Fibroblast of lung (primary cell): ENCODE measurements around the gene ATP13A2. TPM values are rescaled to one million over a fixed set of nuclear protein-coding genes. Genes with fewer than 3 reads are reported as not detected.
A peak's percentile ranks its signal among the peaks of the same experiment; 100 is the strongest.

Experiments used
- DNase-seq, 2 donors: peaks; one replicate each; pipeline versions ENCODE4 v3.0.0 to v3.0.0-alpha.2; 2010; ENCODE audit warnings: low read depth in 2 of 2
- H2AFZ ChIP-seq: 2 replicates; pipeline ENCODE4 v1.5.1; 2012; ENCODE audit warnings: low read length, control low read depth, inconsistent platforms
- H3K27ac ChIP-seq: 2 replicates; pipeline ENCODE4 v1.5.1; 2011; ENCODE audit warnings: low read length, control low read depth; ENCODE audit not compliant: insufficient read depth
- H3K27me3 ChIP-seq: 2 replicates; pipeline ENCODE4 v1.5.1; 2011; ENCODE audit warnings: mild to moderate bottlenecking, low read length; ENCODE audit not compliant: control insufficient read depth, insufficient read depth
- H3K36me3 ChIP-seq: 2 replicates; pipeline ENCODE4 v1.5.1; 2011; ENCODE audit warnings: low read length; ENCODE audit not compliant: control insufficient read depth, insufficient read depth
- H3K4me1 ChIP-seq: 2 replicates; pipeline ENCODE4 v1.5.1; 2011; ENCODE audit warnings: low read length; ENCODE audit not compliant: control insufficient read depth, insufficient read depth; ENCODE audit errors: extremely low read depth
- H3K4me2 ChIP-seq: 2 replicates; pipeline ENCODE4 v1.5.1; 2011; ENCODE audit warnings: low read length, control low read depth; ENCODE audit not compliant: insufficient read depth; ENCODE audit errors: extremely low read depth
- H3K4me3 ChIP-seq, 4 experiments: fragments of 200-600 bp in 1 of 4; sonication (generic) in 1 of 4; replicated peaks in 1 of 4; 2 replicates each; pipeline ENCODE4 v1.5.1; 2011 to 2016; ENCODE audit warnings: low read length in 4 of 4, low read depth in 3 of 4, mild to moderate bottlenecking in 3 of 4, control low read depth in 2 of 4, inconsistent platforms in 1 of 4, mixed read lengths in 1 of 4; ENCODE audit not compliant: insufficient read depth in 1 of 4; ENCODE audit errors: control extremely low read depth in 1 of 4
- H3K79me2 ChIP-seq: 2 replicates; pipeline ENCODE4 v1.5.1; 2012; ENCODE audit warnings: mild to moderate bottlenecking, low read length, inconsistent platforms; ENCODE audit not compliant: control insufficient read depth, insufficient read depth
- H3K9ac ChIP-seq: 2 replicates; pipeline ENCODE4 v1.5.1; 2011; ENCODE audit warnings: mild to moderate bottlenecking, low read length, control low read depth; ENCODE audit not compliant: insufficient read depth
- H3K9me3 ChIP-seq: 2 replicates; pipeline ENCODE4 v1.5.1; 2012; ENCODE audit warnings: low read depth, low read length; ENCODE audit not compliant: control insufficient read depth, insufficient read depth
- H4K20me1 ChIP-seq: 2 replicates; pipeline ENCODE4 v1.5.1; 2011; ENCODE audit warnings: low read length; ENCODE audit not compliant: control insufficient read depth, insufficient read depth; ENCODE audit errors: extremely low read depth
- CTCF ChIP-seq, 2 donors: IDR thresholded peaks in 1 of 2; conservative IDR thresholded peaks in 1 of 2; 1 replicate in 1 of 2; 2 replicates in 1 of 2; pipeline ENCODE4 v1.5.1; 2011 to 2012; ENCODE audit warnings: low read length in 2 of 2, control low read depth in 1 of 2, inconsistent platforms in 1 of 2, low read depth in 1 of 2, mild to moderate bottlenecking in 1 of 2
- EZH2 ChIP-seq: IDR thresholded peaks from 2 replicates; pipeline ENCODE4 v1.5.1; 2012; ENCODE audit warnings: low read length, control low read depth, mild to moderate bottlenecking; ENCODE audit errors: missing control alignments
- polyA plus RNA-seq, 2 donors: library from polyadenylated mRNA; depleted of rRNA in 1 of 2; stranded (reverse) in 1 of 2; unstranded in 1 of 2; fragments of >200 nt; gene quantifications; 2 replicates each; pipeline ENCODE4 v1.2.1, GENCODE V29; 2011 to 2012; ENCODE audit warnings: missing spikeins in 1 of 2
- total RNA-seq: library from RNA; depleted of rRNA; stranded (reverse); fragments of >200 nt; gene quantifications from 2 replicates; pipeline ENCODE4 v1.2.1, GENCODE V29; 2014

Gene ATP13A2
- total and polyA plus RNA-seq, 2 donors (not counting 1 experiment from before 2014, with no cell fraction given): 6.5 to 10.9 TPM

GRCh38 chr1:16961297-16962133, 50.2 kb downstream of the ATP13A2 start:
- TF ChIP-seq EZH2: no peak
- TF ChIP-seq CTCF (conservative IDR thresholded peaks at IDR 0.05 in 1 of 2, IDR thresholded peaks at IDR 0.05 in 1 of 2; ENCODE audit: low read depth in 1 of 2, low read length in 2 of 2): no peak
- H3K4me3 ChIP-seq: peak overlapping the region in 1 of 4 experiments; percentile 49

GRCh38 chr1:16960560-16961296, 51.0 kb downstream of the ATP13A2 start:
- Histone ChIP-seq H2AFZ (peak overlapping the region; percentile 65), H3K4me3 (peak overlapping the region in 2 of 4 experiments; percentile 7 to 49), H3K9ac (peak overlapping the region; percentile 36), H3K27me3 (no peaks in the 10 kb centered on the region), H4K20me1 (no peaks in the 10 kb centered on the region), H3K4me1 (peaks cover 3% of the 10 kb centered on the region), H3K79me2 (no peaks in the 10 kb centered on the region), H3K9me3 (no peaks in the 10 kb centered on the region), H3K27ac (no peak overlapping the region), H3K36me3 (no peaks in the 10 kb centered on the region), H3K4me2 (peak overlapping the region; percentile 35)
- TF ChIP-seq EZH2 (no peak), CTCF (conservative IDR thresholded peaks at IDR 0.05 in 1 of 2, IDR thresholded peaks at IDR 0.05 in 1 of 2; ENCODE audit: low read depth in 1 of 2, low read length in 2 of 2) (peak; percentile 66 to 71)
- peak; percentile 77 to 79 for DNase-seq

More at GRCh38 chr1:16961297-16962133, 50.2 kb downstream of the ATP13A2 start:
- H3K36me3 ChIP-seq: no peaks in the 10 kb centered on the region
- H4K20me1 ChIP-seq: no peaks in the 10 kb centered on the region
- H2AFZ ChIP-seq: no peak overlapping the region
- peak in 1 of 2 donors; percentile 43 for DNase-seq
- no peaks in the 10 kb centered on the region for H3K27me3 ChIP-seq
- H3K27ac ChIP-seq: no peak overlapping the region
- H3K9ac ChIP-seq: no peak overlapping the region
- no peaks in the 10 kb centered on the region for H3K9me3 ChIP-seq
- H3K4me1 ChIP-seq: peaks cover 3% of the 10 kb centered on the region
- H3K79me2 ChIP-seq: no peaks in the 10 kb centered on the region
- peak overlapping the region; percentile 28 for H3K4me2 ChIP-seq

GRCh38 chr1:16958475-16958874, 53.3 kb downstream of the ATP13A2 start:
- Histone ChIP-seq H3K79me2 (no peaks in the 10 kb centered on the region), H3K9ac (no peak overlapping the region)
- DNase-seq: no peak

More at GRCh38 chr1:16958475-16958874, 53.3 kb downstream of the ATP13A2 start:
- Histone ChIP-seq H3K27ac (no peak overlapping the region), H3K4me1 (peaks cover 3% of the 10 kb centered on the region), H3K9me3 (no peaks in the 10 kb centered on the region), H3K27me3 (no peaks in the 10 kb centered on the region), H2AFZ (no peak overlapping the region), H3K36me3 (no peaks in the 10 kb centered on the region), H3K4me3 (no peak overlapping the region), H3K4me2 (no peak overlapping the region), H4K20me1 (no peaks in the 10 kb centered on the region)
- TF ChIP-seq CTCF (conservative IDR thresholded peaks at IDR 0.05 in 1 of 2, IDR thresholded peaks at IDR 0.05 in 1 of 2; ENCODE audit: low read depth in 1 of 2, low read length in 2 of 2) (no peak), EZH2 (no peak)
